ENCODE measurements around the gene PROM2. TPM values are rescaled to one million over a fixed set of nuclear protein-coding genes. Genes with fewer than 3 reads are reported as not detected.
A peak's percentile ranks its signal among the peaks of the same experiment; 100 is the strongest.
"Not testable (repeated sequence)": the region's sequence is repeated elsewhere in the genome, so short reads cannot be mapped to it uniquely, and the experiment has no call there.

The PROM2 gene, protein sequence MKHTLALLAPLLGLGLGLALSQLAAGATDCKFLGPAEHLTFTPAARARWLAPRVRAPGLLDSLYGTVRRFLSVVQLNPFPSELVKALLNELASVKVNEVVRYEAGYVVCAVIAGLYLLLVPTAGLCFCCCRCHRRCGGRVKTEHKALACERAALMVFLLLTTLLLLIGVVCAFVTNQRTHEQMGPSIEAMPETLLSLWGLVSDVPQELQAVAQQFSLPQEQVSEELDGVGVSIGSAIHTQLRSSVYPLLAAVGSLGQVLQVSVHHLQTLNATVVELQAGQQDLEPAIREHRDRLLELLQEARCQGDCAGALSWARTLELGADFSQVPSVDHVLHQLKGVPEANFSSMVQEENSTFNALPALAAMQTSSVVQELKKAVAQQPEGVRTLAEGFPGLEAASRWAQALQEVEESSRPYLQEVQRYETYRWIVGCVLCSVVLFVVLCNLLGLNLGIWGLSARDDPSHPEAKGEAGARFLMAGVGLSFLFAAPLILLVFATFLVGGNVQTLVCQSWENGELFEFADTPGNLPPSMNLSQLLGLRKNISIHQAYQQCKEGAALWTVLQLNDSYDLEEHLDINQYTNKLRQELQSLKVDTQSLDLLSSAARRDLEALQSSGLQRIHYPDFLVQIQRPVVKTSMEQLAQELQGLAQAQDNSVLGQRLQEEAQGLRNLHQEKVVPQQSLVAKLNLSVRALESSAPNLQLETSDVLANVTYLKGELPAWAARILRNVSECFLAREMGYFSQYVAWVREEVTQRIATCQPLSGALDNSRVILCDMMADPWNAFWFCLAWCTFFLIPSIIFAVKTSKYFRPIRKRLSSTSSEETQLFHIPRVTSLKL
- total RNA-seq, result under 1 TPM in 1 of 2 experiments, not detected in 1; 0.82 TPM

- no peak for DNase-seq
- Mint-ChIP-seq H3K27me3 (no peaks in the 10 kb centered on the region), H3K9me3 (ENCODE audit: low read depth) (no peaks in the 10 kb centered on the region), H3K4me3 (no peak within 1 kb of the TSS), H3K27ac (no peak within 1 kb of the TSS), H3K4me1 (no peaks in the 10 kb centered on the region), H3K36me3 (no peaks in the 10 kb centered on the region)
- CTCF ChIA-PET, result no interaction called here
- no peak for ATAC-seq
Observed at GRCh38 chr2:95274291-95275150, at the start of gene PROM2. PROM2 (plus strand) TSS chr2:95274449; CDS start chr2:95274586, 137 bp downstream.

- CTCF ChIA-PET, result no interaction called here
- no peaks in the 10 kb centered on the region for H3K4me1 Mint-ChIP-seq
- H3K9me3 Mint-ChIP-seq (ENCODE audit: low read depth), result peaks cover 23% of the 10 kb centered on the region
- no peak overlapping the region for H3K4me3 Mint-ChIP-seq
- DNase-seq, result no peak
- no peak for ATAC-seq
- H3K27ac Mint-ChIP-seq, result no peak overlapping the region
- peaks cover 8% of the 10 kb centered on the region for H3K36me3 Mint-ChIP-seq
- H3K27me3 Mint-ChIP-seq, result no peaks in the 10 kb centered on the region
Observed at GRCh38 chr2:95225658-95226057, 48.6 kb upstream of the PROM2 start.

GRCh38 chr2:95231723-95232122 is 42.5 kb upstream of the PROM2 start:
- Mint-ChIP-seq H3K27ac (no peak overlapping the region), H3K4me1 (no peaks in the 10 kb centered on the region), H3K36me3 (peaks cover 1% of the 10 kb centered on the region), H3K4me3 (no peak overlapping the region), H3K9me3 (ENCODE audit: low read depth) (peaks cover 6% of the 10 kb centered on the region), H3K27me3 (no peaks in the 10 kb centered on the region)
- peak; percentile 44 for DNase-seq
- no peak for ATAC-seq
- CTCF ChIA-PET, result interaction anchor here (1.2 to 1.9 kb wide), 2 partner anchors 26 to 113 kb away, joined by 3 to 7 read pairs; no protein-coding TSS in a partner anchor

DNA sequence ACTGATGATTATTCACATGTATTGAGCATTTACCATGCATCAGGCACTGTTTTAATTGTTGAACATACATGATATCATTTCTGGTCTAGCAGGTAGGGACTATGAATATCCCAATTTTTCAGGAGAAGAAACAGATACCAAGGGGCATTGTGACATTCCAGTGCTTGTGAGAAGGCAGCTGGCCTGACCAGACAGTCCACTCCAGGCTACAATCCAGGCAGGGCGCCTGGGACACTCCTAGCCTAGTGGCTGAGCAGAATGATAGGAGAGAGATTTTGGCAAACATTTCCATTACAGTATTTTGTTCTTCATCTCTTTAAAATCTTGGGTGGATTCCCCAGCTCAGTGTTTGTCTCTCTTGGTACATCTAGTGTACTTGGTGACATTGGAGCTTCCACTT is 42.0 kb upstream of the PROM2 start:
- no peak for ATAC-seq
- no peaks in the 10 kb centered on the region for H3K36me3 Mint-ChIP-seq
- no peak overlapping the region for H3K27ac Mint-ChIP-seq
- CTCF ChIA-PET, result interaction anchor here (1.2 to 1.9 kb wide), 2 partner anchors 27 to 113 kb away, joined by 3 to 7 read pairs; no protein-coding TSS in a partner anchor
- no peaks in the 10 kb centered on the region for H3K27me3 Mint-ChIP-seq
- DNase-seq, result no peak
- peaks cover 6% of the 10 kb centered on the region for H3K9me3 Mint-ChIP-seq (ENCODE audit: low read depth)
- H3K4me1 Mint-ChIP-seq, result no peaks in the 10 kb centered on the region
- H3K4me3 Mint-ChIP-seq, result no peak overlapping the region

DNA sequence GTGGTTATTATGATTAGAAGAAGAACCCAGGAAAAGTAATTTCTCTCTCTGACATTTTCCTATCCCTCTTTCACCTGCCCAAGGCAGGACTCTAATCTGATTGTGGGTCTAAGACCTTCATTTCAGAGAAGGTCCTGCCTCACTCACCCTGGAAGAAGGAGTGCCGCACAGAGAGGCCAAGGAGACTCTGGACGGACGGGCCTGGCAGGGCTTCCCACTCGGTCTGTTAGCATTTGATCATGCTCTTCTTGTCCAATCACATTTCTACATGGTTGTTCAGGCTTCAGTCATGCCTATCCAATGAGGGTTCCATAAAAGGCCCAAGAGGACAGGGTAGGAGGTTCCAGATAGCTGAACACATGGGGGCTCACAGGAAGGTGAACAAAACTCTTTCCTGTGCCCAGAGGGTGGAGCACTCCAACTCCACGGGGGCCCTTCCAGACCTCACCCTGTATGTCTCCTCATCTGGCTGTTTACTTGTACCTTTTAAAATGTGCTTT is 39.9 kb upstream of the PROM2 start:
- no peaks in the 10 kb centered on the region for H3K27me3 Mint-ChIP-seq
- ATAC-seq (no peak), DNase-seq (no peak)
- H3K27ac Mint-ChIP-seq, result no peak overlapping the region
- H3K4me1 Mint-ChIP-seq, result no peaks in the 10 kb centered on the region
- CTCF ChIA-PET, result no interaction called here
- peaks cover 6% of the 10 kb centered on the region for H3K9me3 Mint-ChIP-seq (ENCODE audit: low read depth)
- H3K36me3 Mint-ChIP-seq, result no peaks in the 10 kb centered on the region
- no peak overlapping the region for H3K4me3 Mint-ChIP-seq

DNA sequence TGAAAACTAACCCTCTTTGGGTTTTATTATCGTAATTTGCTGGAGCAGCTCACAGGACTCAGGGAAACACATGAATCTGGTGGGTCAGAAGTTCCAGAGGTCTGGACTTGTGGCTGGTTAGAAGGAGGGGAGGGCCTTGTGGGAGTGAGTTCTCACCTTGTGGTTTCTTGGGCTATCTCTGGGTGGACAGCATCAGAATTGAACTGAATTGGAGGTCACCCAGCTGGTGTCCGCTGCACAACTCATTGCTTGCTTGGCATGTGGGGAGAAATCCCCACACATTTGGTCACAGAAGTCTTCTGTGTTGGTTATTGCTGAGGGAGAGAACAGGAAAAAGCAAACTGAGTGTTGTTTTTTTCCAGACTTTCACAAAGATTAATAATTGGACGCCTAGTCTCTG is 39.4 kb upstream of the PROM2 start:
- no peak overlapping the region for H3K27ac Mint-ChIP-seq
- no peak for DNase-seq
- no peak for ATAC-seq
- CTCF ChIA-PET, result no interaction called here
- H3K4me3 Mint-ChIP-seq, result no peak overlapping the region
- H3K36me3 Mint-ChIP-seq, result no peaks in the 10 kb centered on the region
- H3K27me3 Mint-ChIP-seq, result no peaks in the 10 kb centered on the region
- no peaks in the 10 kb centered on the region for H3K4me1 Mint-ChIP-seq
- H3K9me3 Mint-ChIP-seq (ENCODE audit: low read depth), result peaks cover 6% of the 10 kb centered on the region

DNA sequence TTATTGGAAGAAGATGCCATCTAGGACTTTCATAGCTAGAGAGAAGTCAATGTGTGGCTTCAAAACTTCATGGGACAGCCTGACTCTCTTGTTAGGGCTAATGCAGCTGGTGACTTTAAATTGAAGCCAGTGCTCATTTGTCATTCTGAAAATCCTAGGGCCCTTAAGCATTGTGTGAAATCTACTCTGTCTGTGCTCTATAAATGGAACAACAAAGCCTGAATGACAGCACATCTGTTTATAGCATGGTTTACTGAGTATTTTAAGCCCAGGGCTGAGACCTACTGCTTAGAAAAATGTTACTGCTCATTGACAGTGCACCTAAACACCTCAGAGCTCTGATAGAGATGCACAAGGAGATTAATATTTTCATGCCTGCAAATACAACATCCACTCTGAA is 36.1 kb upstream of the PROM2 start:
- CTCF ChIA-PET, result no interaction called here
- DNase-seq, result no peak
- Mint-ChIP-seq H3K4me3 (no peak overlapping the region), H3K27me3 (no peaks in the 10 kb centered on the region), H3K36me3 (no peaks in the 10 kb centered on the region), H3K4me1 (no peaks in the 10 kb centered on the region), H3K27ac (no peak overlapping the region), H3K9me3 (ENCODE audit: low read depth) (peaks cover 14% of the 10 kb centered on the region)
- no peak for ATAC-seq

- Mint-ChIP-seq H3K27me3 (no peaks in the 10 kb centered on the region), H3K4me3 (no peak overlapping the region), H3K27ac (no peak overlapping the region), H3K36me3 (no peaks in the 10 kb centered on the region), H3K4me1 (no peaks in the 10 kb centered on the region), H3K9me3 (ENCODE audit: low read depth) (peaks cover 16% of the 10 kb centered on the region)
- CTCF ChIA-PET, result no interaction called here
- no peak for ATAC-seq
- no peak for DNase-seq
Observed at GRCh38 chr2:95240091-95240490, 34.2 kb upstream of the PROM2 start.

- H3K4me1 Mint-ChIP-seq, result no peaks in the 10 kb centered on the region
- no peak overlapping the region for H3K4me3 Mint-ChIP-seq
- CTCF ChIA-PET, result no interaction called here
- H3K27ac Mint-ChIP-seq, result no peak overlapping the region
- no peaks in the 10 kb centered on the region for H3K27me3 Mint-ChIP-seq
- H3K9me3 Mint-ChIP-seq (ENCODE audit: low read depth), result peaks cover 16% of the 10 kb centered on the region
- DNase-seq (no peak), ATAC-seq (no peak)
- no peaks in the 10 kb centered on the region for H3K36me3 Mint-ChIP-seq
Observed at GRCh38 chr2:95240556-95240955, 33.7 kb upstream of the PROM2 start.

- H3K36me3 Mint-ChIP-seq, DNase-seq, H3K4me1 Mint-ChIP-seq, H3K27me3 Mint-ChIP-seq, H3K4me3 Mint-ChIP-seq, ATAC-seq, H3K27ac Mint-ChIP-seq, CTCF ChIA-PET: not testable (repeated sequence)
- peaks cover 16% of the 10 kb centered on the region for H3K9me3 Mint-ChIP-seq (ENCODE audit: low read depth)
Observed at GRCh38 chr2:95242084-95242483, 32.2 kb upstream of the PROM2 start.

GRCh38 chr2:95258271-95258670 is 16.0 kb upstream of the PROM2 start:
- Mint-ChIP-seq H3K4me1 (no peaks in the 10 kb centered on the region), H3K9me3 (ENCODE audit: low read depth) (peaks cover 16% of the 10 kb centered on the region), H3K36me3 (peaks cover 2% of the 10 kb centered on the region), H3K27ac (no peak overlapping the region), H3K27me3 (no peaks in the 10 kb centered on the region), H3K4me3 (no peak overlapping the region)
- ATAC-seq (no peak), DNase-seq (no peak)
- CTCF ChIA-PET, result no interaction called here

DNA sequence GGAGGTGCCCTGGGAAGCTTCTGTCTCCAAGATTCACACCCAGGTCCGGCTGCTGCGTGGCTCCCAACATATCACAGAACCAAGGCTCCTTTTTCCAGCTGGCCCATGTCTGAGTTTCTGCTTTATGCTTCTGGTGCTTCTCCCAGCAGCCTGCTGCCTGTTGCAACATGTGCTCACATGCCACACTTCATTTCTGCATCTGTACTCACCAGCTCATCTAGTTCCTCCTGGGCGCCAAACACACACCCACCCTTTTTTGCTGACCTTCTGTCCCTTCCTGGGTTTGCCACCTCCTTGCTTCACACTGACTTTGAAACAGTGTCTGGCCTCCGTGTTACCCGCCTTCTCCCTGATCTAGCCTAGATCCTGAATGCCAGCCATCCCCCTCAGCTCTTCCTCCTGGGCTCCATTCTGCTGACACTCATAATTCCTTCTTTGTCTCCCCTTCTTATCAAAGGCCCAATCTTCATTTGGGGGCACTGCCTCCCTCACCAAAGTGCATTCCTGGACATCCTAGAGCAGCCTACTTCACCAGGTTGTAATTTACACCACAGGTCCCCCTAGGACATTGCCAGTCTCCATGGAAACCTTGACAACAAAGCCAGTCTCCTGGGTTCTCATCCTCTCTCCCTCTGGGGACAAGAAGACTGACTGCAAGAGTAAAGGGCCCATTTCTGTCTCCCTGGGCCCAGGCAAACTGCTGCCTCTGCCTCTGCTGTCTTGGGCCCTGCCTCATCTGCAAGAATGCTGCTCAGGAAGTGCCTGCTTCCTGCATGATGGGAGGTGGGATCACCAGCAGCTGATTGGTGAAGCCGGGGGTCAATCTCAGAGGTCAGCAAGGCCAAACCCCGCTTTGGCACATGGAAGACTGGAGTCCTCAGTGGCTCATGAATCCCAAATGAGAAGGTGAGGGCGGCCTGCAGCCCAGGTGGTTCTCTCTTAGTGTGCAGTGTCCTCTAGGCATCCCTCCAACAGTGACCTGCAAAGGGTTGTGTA is 13.9 kb upstream of the PROM2 start:
- ATAC-seq, result no peak
- no peak overlapping the region for H3K27ac Mint-ChIP-seq
- DNase-seq, result no peak
- CTCF ChIA-PET, result no interaction called here
- H3K27me3 Mint-ChIP-seq, result no peaks in the 10 kb centered on the region
- H3K9me3 Mint-ChIP-seq (ENCODE audit: low read depth), result peaks cover 16% of the 10 kb centered on the region
- H3K36me3 Mint-ChIP-seq, result peaks cover 2% of the 10 kb centered on the region
- no peaks in the 10 kb centered on the region for H3K4me1 Mint-ChIP-seq
- no peak overlapping the region for H3K4me3 Mint-ChIP-seq

Data from activated CD8-positive, alpha-beta memory T cell treated with anti-CD3 and anti-CD28 coated beads, Interleukin-2, amount 10 ng/mL, durations not matched to agents 7 days and 5 days (primary cell).